HEK293T (cell line): ENCODE data around the gene SPATA13.

ENCODE experiments used
- ARNT ChIP-seq: fragments of 450-650 bp; IDR thresholded peaks from 2 replicates; pipeline ENCODE4 v1.6.1; 2017; ENCODE audit warnings: mild to moderate bottlenecking
- BHLHE40 ChIP-seq: fragments of 450-650 bp; IDR thresholded peaks from 2 replicates; pipeline ENCODE4 v1.6.1; 2016; ENCODE audit warnings: mild to moderate bottlenecking, moderate library complexity, borderline replicate concordance
- CTBP1 ChIP-seq: fragments of 450-650 bp; IDR thresholded peaks from 2 replicates; pipeline ENCODE4 v1.6.1; 2016; ENCODE audit warnings: borderline replicate concordance
- ELF4 ChIP-seq: fragments of 450-650 bp; IDR thresholded peaks from 2 replicates; pipeline ENCODE4 v1.6.1; 2017; ENCODE audit warnings: antibody characterized with exemption
- FOXK2 ChIP-seq: fragments of 450-650 bp; IDR thresholded peaks from 2 replicates; pipeline ENCODE4 v1.6.1; 2016; ENCODE audit warnings: mild to moderate bottlenecking
- FOXM1 ChIP-seq: fragments of 450-650 bp; IDR thresholded peaks from 2 replicates; pipeline ENCODE4 v1.6.1; 2017; ENCODE audit warnings: mild to moderate bottlenecking, borderline replicate concordance
- HDGF ChIP-seq: fragments of 450-650 bp; IDR thresholded peaks from 2 replicates; pipeline ENCODE4 v1.6.1; 2017; ENCODE audit warnings: antibody characterized with exemption, borderline replicate concordance
- L3MBTL2 ChIP-seq: fragments of 450-650 bp; conservative IDR thresholded peaks from 2 replicates; pipeline ENCODE4 v1.6.1; 2016; ENCODE audit warnings: mild to moderate bottlenecking
- LEF1 ChIP-seq: fragments of 450-650 bp; IDR thresholded peaks from 2 replicates; pipeline ENCODE4 v1.6.1; 2017; ENCODE audit warnings: mild to moderate bottlenecking, borderline replicate concordance
- SP1 ChIP-seq: fragments of 450-650 bp; IDR thresholded peaks from 2 replicates; pipeline ENCODE4 v1.6.1; 2017
- SUZ12 ChIP-seq: fragments of 450-650 bp; IDR thresholded peaks from 2 replicates; pipeline ENCODE4 v1.6.1; 2016; ENCODE audit warnings: mild to moderate bottlenecking
- TARDBP ChIP-seq: fragments of 450-650 bp; IDR thresholded peaks from 2 replicates; pipeline ENCODE4 v1.6.1; 2016

GRCh38 chr13:24178847-24179485 is 18.4 kb downstream of the SPATA13 start:
- TF ChIP-seq LEF1, result no peak
- no peak for TF ChIP-seq HDGF
- no peak for TF ChIP-seq SUZ12
- no peak for TF ChIP-seq ELF4
- no peak for TF ChIP-seq FOXK2
- no peak for TF ChIP-seq FOXM1
- no peak for TF ChIP-seq CTBP1
- no peak for TF ChIP-seq SP1
- no peak for TF ChIP-seq ARNT
- TF ChIP-seq TARDBP, result no peak
- no peak for TF ChIP-seq BHLHE40
- no peak for TF ChIP-seq L3MBTL2
